GM21723 (cell line): ENCODE results near the gene XPA.

Experiments used
- ATAC-seq: cut with Tn5 transposase; IDR thresholded peaks from one replicate; pipeline ENCODE4 v1.9.1; 2021; ENCODE audit warnings: mild to moderate bottlenecking, moderate library complexity; ENCODE audit not compliant: unreplicated experiment

The XPA gene

DNA sequence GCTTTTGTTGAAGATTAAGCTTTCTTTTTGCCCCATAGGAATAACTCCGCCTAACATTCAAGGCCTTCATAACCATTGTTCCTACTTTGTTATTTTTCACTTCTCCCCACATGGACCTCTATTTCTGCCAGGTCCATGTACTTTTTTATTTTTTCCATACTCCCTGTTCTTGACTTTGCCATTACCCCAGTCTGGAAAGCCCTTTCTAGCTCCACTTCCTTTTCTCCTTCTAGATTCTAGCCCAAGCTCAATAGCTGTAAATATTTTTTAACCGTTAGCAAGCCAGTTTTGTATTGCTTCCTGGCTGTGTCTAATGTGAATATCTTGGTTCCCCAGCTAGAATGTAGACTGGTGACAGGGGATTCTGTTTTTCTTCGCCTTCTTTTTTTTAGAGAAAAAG is 37.4 kb downstream of the XPA start:
- ATAC-seq: no peak

DNA sequence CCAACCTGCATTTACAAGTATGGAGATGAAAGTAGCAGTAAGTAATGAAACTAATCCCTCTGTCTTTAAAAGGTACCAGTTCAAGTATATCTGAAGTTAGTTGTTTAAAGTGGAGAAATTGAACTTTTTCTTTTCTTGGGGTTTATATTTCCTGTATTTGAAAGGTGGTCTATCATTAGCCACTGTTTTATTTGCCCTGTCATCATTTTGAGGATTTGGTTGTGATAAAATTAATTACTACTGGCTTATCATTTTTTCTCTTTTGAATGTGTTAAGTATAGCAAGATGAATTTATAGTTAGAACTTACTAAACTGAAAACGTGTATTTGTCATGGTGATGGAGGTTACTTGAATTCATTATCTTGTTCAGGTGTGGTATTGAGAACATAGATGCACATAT is 38.4 kb downstream of the XPA start:
- no peak for ATAC-seq

DNA sequence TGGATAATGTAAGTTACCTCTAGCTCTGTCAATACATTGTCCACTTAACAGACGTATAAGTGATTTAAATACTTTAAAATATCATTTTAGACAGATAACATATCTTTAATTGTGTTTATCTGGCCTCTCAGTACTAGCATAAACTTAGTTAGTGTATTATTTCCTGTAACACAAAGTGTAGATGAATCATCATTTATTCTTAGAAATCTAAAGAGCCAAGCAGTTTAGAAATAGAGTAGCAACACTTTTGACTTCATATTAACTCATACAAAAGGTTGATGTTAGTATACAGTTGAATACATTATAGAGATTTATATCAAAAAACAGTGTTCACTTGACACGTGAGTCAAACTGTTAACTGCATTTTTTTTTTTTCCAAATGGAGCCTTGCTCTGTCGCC is 45.5 kb downstream of the XPA start:
- ATAC-seq: no peak

DNA sequence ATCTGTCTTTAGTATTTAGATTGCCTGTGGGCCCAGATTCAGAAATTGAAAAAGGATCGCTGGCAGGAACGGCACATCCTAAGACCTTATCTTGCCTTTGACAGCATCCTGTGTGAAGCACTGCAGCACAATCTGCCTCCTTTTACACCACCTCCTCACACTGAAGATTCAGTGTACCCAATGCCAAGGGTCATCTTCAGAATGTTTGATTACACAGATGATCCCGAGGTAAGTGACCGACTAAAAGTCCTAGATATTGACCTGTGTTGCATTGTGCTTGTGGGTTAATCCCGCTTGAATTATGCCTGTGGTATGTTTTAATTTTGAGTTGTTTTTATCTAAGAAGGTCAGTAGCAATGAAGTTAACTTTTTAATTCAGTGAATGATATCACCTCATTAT is 49.1 kb downstream of the XPA start:
- ATAC-seq: no peak

DNA sequence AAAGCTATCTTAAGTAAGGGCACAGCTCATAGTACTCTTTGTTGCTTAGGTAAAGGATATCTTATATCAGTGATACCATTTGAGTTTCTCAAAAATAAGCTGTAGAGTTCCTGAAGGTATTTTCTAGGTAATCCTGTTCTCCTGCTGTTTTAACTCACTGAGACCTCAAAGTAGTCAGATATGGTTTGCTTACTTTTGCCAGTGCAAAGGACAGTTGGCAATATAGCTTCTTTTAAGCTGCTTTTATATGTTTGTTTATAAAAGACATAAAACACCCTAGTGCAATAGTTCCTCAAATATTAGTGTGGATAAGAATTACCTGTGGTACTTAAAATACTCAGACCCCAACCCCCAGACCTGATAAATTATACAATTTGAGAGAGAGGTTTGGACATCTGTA is 51.4 kb downstream of the XPA start:
- no peak for ATAC-seq

DNA sequence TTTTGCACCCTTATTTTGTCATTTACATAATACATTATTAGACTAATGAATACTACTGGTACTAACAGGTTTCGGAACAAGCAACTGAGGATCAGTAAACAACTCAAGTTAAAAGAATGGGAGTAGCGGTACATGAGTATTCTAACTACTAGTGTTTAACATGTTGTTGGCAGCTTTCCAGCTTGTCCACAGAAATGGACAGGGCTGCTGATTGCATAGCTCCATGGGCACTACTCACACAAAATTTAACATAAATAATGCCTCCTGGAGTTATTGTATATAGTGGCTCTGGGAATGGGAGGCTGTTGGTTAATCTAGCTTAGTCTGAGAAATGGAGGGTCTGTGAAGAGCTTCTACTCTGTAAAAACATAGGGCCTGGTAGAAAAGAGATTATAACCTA is 56.8 kb downstream of the XPA start:
- ATAC-seq: no peak

DNA sequence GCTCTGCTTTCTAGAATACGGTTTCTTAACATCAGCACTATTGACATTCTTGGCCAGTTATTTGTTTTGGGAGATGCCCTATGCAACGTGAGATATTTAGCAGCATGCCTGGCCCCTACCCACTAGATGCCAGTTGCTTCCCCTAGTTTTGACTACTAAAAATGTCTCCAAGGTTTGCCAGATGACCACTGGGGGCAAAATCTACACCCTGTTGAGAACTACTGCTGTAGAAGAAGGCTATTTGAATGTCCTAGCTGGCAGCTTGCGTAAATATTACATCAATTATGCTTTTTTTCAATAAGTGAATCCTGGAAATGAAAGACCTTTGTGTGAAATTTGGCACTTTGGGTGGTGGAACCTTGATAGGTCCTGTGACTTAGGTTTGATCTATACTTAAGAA is 58.5 kb downstream of the XPA start:
- no peak for ATAC-seq

DNA sequence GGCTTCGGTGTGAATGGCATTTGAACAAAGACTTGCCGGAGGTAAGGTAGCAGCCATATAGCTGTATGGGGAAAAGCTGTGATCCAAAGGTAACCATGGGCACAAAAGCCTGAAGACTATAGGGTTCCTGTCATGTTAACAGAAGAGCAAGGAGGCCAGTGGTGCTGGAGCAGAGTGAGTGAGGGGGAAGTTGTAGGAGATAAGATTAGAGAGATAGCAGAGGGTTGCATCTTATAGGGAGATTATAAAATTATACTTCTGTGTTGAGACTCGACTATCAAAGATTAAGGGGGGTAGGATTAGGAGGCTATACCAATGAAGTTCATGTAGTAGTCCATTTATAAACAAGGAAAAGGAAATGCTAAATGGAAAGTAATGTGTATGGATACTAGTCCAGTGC is 60.2 kb downstream of the XPA start:
- no peak for ATAC-seq

DNA sequence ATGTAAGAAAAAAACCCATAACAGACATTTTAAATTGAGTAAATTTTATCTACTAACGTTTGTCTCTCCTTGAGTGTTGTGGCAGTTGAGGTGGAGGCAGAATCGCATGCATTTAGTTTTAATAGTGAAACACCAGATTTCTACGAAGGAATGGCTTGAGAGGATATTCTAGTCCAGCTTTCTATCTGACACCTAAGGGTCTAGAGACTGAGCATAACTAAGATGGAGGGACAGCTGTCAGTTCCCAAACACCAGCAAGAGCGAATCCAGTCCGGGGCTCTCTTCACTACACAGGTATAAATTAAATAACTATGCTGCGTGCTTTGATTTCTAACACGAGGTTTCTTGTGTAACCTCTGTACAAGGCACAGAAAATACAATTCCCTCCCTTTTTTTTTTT is 62.1 kb downstream of the XPA start:
- ATAC-seq: no peak

DNA sequence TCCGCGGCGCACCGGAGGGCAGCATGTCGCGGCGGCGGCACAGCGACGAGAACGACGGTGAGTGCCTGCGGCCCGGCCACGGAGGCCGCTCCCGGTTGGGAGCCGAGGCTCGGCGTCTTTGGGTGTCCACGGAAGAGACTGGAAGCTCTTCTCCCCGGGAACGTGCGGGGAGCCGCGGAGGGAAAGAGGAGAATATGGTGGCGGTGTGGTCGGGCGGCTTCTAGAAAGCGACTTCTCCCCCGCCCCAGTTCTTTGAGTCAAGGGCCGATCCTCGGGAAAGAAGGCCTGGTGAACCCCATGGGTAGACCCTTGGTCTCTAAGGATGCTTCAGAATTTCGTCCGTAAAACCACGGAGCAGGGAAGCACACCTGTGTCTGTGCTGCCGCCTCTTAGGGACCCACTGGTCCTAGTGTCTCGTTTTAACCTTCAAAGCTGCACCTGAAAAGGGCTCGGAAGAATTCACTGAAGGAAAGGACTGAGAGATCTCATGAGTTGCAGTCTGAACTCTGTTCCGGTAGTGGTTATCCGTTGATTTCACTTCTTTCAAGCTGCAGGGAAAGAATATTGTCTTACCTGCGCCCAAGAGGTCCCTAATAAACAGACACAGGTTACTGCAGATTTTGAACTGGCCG is 63.2 kb downstream of the XPA start:
- peak; percentile 2 for ATAC-seq

DNA sequence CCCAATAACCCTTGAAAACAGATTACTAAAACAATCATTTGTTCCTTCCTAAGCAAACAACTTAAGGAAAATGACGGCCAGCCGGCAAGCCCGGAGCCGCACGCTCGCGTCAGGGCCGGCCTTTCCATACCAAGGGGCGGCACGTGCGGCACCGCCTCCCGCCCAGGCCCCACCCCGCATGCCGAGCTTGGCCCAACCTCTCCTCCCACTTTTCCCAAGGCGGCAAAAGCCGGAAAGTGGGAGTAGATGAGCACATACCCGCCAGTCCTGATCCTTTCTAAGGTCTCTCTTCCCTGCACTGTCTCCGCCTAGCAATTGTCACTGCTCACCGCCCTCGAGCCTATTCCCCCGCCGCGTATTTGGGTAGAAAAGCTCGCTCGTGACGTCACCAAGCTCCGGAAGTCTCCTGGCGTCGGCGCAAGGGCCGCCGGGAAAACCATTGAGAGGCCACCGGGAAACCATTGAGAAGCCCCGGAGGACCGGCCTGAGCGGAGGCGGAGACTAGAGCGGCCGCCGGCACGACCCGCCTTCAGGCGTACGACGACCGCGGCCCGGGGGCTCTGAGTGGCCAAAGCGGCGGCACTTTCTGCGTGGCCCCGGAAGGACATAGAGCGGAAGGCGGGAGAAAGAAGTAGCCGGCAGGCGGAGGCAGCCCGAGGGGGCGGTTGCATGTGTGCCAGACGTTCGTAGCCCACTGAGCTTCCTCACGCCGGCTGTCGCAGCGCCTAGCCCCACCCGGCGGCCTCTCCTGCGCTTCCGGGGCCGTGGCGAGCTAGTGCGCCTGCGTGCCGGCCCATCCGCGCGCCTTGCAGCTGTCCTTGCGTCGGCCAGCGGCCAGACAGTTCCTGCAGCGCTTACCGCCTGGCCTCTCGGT is 63.9 kb downstream of the XPA start, which contains the start of the genes NCBP1 and TSTD2:
NCBP1 (plus strand) TSS at position 837 of the 874 bp plus-strand sequence. CDS start 61 bp downstream, outside the sequence.
TSTD2 (minus strand) TSS at position 384 of the 874 bp plus-strand sequence. CDS start 5,806 bp downstream, outside the sequence.
- peak; percentile 89 for ATAC-seq

DNA sequence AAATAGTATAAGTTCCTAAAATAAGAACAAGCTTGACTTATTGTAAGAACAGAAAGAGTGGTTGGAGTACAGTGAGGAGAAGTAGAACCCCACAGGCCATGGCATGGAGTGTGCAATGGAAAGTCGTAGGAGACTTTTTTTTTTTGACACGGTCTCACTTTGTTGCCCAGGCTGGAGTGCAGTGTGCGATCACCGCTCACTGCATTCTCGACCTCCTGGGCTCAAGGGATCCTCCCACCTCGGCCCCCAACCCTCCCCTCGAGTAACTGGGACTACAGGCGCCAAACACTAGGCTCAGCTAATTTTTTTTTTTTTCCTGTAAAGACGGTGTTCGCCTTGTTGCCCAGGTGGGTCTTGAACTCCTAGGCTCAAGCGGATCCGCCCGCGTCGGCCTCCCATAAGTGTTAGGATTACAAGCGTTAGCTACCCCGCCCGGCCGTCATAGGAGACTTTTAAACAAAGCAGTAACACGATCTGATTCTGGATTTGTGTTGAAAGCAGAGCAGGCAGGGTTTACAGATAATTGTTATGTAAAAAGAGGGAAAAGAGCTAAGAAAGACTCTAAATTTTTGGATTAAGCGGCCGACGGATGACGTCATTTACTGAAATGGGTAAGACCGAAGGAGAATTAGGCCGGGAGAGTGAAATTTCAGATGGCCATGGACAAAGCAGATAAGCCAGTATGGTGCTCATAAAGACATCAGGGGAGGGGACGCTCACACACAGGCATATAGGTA is 64.7 kb downstream of the XPA start:
- ATAC-seq: peak; percentile 13

DNA sequence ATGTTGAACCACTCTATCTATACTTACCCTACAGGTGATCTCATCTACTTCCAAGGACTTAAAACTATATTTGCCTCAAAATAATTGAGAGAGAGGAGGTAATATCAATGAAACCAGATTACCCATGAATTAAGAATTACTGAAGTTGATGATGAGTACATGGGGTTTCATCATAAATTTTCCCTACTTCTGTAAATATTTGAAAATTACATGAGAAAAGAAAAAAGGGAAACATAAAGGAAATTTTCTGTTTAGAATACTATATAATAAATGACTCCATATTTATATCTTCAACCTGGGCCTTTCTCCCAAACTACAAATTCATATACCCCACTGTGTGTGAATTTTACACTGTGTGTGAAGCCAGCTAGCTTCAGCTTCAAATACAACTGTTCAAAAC is 66.5 kb downstream of the XPA start:
- no peak for ATAC-seq

DNA sequence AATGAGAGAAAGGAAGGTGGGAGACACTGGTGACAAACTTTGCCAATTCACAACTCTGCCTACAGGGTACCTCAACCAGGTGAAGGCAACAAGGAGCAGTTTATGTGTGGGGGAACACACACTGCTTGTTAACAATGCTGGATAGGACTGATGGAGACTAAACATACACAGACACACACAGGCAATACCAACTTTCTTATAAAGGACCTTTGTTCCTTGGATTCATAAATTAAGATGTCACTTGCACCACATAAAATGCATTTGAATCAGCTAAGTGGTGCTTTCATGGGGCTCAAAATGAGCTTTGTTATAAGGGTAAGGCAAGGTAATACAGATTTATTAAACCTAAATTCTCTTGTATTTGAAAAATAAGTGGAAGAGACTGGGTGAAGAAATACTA is 68.0 kb downstream of the XPA start:
- no peak for ATAC-seq

DNA sequence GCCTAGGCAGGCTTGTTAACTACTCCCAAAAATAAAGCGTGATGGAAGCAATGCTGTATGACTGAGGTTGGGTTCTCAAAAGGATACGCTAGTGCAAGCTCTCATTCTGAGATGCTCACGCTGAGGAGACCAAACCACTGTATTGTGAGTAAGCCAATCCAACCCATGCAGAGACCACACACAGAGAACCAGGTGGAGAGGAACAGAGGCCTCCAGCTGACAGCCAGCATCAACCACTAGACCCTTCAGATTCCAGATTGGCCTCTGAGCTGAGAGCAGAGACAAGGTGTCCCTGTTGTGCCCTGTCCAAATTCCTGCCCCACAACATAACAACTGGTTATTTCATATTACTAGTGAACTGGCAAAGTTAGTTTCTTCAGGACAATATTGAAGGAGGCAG is 68.5 kb downstream of the XPA start:
- no peak for ATAC-seq

DNA sequence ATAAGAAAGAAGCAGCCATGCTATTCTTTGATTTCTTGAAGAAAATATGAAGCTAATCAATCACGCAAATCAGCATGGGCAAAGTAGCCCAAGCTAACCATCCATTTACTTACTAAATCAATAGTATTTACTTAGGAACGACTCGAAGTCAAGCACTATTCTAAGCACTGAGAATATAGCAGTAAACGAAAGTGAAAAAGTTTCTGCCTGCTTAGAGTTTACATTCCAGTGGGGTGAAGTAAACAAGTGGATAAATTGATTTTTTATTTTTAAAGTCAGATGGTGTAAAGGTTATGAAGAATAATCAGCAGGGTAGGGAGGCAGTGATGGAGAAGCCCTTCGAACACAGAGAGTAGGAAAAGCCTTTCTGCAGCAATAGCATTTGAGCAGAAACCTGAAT is 69.5 kb downstream of the XPA start:
- ATAC-seq: no peak

DNA sequence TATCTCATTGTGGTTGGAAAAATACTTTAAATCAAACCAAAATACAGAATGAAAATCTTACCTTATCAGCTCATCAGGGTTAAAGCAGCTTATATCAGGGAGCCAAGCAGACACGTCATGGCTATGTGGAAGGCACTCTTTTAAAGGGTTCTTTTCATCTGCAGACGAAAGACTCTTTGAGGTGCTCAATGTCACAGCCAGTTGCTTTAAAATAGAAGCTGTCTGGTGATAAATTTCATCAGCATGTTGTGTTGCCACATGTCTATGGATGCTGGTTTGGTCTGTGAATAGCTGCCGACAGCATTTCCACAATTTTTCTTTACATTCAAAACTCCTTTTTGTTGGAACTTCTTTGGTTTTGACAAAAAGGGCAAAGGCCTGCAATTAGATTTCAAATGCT is 71.5 kb downstream of the XPA start:
- no peak for ATAC-seq
